Ammon's horn (tissue), 1 donor: ENCODE results near the gene C1QTNF12.
"Not testable (repeated sequence)": the region's sequence is repeated elsewhere in the genome, so short reads cannot be mapped to it uniquely, and the experiment has no call there.

ENCODE experiments used
- DNase-seq: peaks from one replicate; pipeline ENCODE4 v3.0.0-alpha.2; 2016; ENCODE audit warnings: low spot score

Gene C1QTNF12

GRCh38 chr1:1259540-1259939 is 13.0 kb upstream of the C1QTNF12 start:
- no peak for DNase-seq

- DNase-seq = no peak
Measured at GRCh38 chr1:1259119-1259488, 12.6 kb upstream of the C1QTNF12 start.

- DNase-seq = no peak
Measured at GRCh38 chr1:1256956-1257871, 10.7 kb upstream of the C1QTNF12 start.

GRCh38 chr1:1255611-1256010 is 9.1 kb upstream of the C1QTNF12 start:
- no peak for DNase-seq

GRCh38 chr1:1255078-1255477 is 8.6 kb upstream of the C1QTNF12 start:
- no peak for DNase-seq

- DNase-seq = no peak
Measured at GRCh38 chr1:1254667-1254998, 8.1 kb upstream of the C1QTNF12 start.

- no peak for DNase-seq
Measured at GRCh38 chr1:1253972-1254666, 7.6 kb upstream of the C1QTNF12 start.

GRCh38 chr1:1253314-1253713 is 6.8 kb upstream of the C1QTNF12 start:
- DNase-seq = no peak

GRCh38 chr1:1250786-1251284 is 4.3 kb upstream of the C1QTNF12 start:
- no peak for DNase-seq

- DNase-seq = not testable (repeated sequence)
Measured at GRCh38 chr1:1248009-1248913, 1.7 kb upstream of the C1QTNF12 start.

- DNase-seq = no peak
Measured at GRCh38 chr1:1247341-1247913, 905 bp upstream of the C1QTNF12 start.

- DNase-seq = no peak
Measured at GRCh38 chr1:1245817-1246576, 525 bp downstream of the C1QTNF12 start.

GRCh38 chr1:1245178-1245816 is 1.2 kb downstream of the C1QTNF12 start:
- DNase-seq = no peak

GRCh38 chr1:1244192-1244811 is 2.2 kb downstream of the C1QTNF12 start:
- DNase-seq = no peak

GRCh38 chr1:1243807-1244191 is 2.7 kb downstream of the C1QTNF12 start:
- no peak for DNase-seq

GRCh38 chr1:1243266-1243660 is 3.3 kb downstream of the C1QTNF12 start:
- DNase-seq = no peak

GRCh38 chr1:1242461-1243265 is 3.9 kb downstream of the C1QTNF12 start:
- DNase-seq = no peak

- DNase-seq = no peak
Measured at GRCh38 chr1:1241588-1242219, 4.8 kb downstream of the C1QTNF12 start.
